K562 (cell line): ENCODE measurements around the gene HOXB5. TPM values are rescaled to one million over a fixed set of nuclear protein-coding genes. Genes with fewer than 3 reads are reported as not detected.

Source experiments
- AFF4 ChIP-seq: sonication (generic); formaldehyde crosslinking; IDR thresholded peaks from 2 replicates; pipeline ENCODE4 v1.8.0; 2023; ENCODE audit warnings: mild to moderate bottlenecking, missing genetic modification reagents
- BRD9 ChIP-seq: fragments of 450-650 bp; IDR thresholded peaks from 2 replicates; pipeline ENCODE4 v1.6.1; 2018; ENCODE audit warnings: low read depth; ENCODE audit not compliant: partially characterized antibody
- CCAR2 ChIP-seq: fragments of 200-400 bp; formaldehyde crosslinking; IDR thresholded peaks from 2 replicates; pipeline ENCODE4 v1.6.1; 2017; ENCODE audit warnings: mild to moderate bottlenecking, low read depth, low read length
- DMBX1 ChIP-seq: fragments of 250-450 bp; sonication (Bioruptor Pico); IDR thresholded peaks from 2 replicates; pipeline ENCODE4 v1.8.0; 2022; ENCODE audit warnings: inconsistent platforms, mild to moderate bottlenecking, moderate library complexity, borderline replicate concordance
- GABPB2 ChIP-seq: fragments of 250-450 bp; sonication (Bioruptor Pico); conservative IDR thresholded peaks from 2 replicates; pipeline ENCODE4 v1.5.1; 2021; ENCODE audit warnings: mild to moderate bottlenecking
- LCOR ChIP-seq: sonication (generic); formaldehyde crosslinking; IDR thresholded peaks from 2 replicates; pipeline ENCODE4 v1.8.0; 2022; ENCODE audit warnings: mild to moderate bottlenecking, missing genetic modification reagents
- NCOA4 ChIP-seq: fragments of 450-650 bp; IDR thresholded peaks from 2 replicates; pipeline ENCODE4 v1.6.1; 2018; ENCODE audit warnings: mild to moderate bottlenecking; ENCODE audit not compliant: partially characterized antibody
- NFE2 ChIP-seq: IDR thresholded peaks from 2 replicates; pipeline ENCODE4 v1.6.1; 2014; ENCODE audit warnings: antibody characterized with exemption, low read depth
- NR3C1 ChIP-seq: sonication (generic); formaldehyde crosslinking; IDR thresholded peaks from 2 replicates; pipeline ENCODE4 v1.8.1; 2022; ENCODE audit warnings: missing genetic modification reagents
- POLR2AphosphoS5 ChIP-seq: IDR thresholded peaks from 2 replicates; pipeline ENCODE4 v1.6.1; 2011; ENCODE audit warnings: mild to moderate bottlenecking, low read depth, low read length, moderate library complexity; ENCODE audit not compliant: control insufficient read depth, insufficient read depth
- SAP30 ChIP-seq: fragments of 200-600 bp; sonication (generic); IDR thresholded peaks from 2 replicates; pipeline ENCODE4 v1.6.1; 2012; ENCODE audit warnings: borderline replicate concordance, low read depth, mild to moderate bottlenecking, moderate library complexity, low read length, control low read depth, inconsistent platforms; ENCODE audit not compliant: insufficient read depth, poor library complexity, severe bottlenecking
- SETDB1 ChIP-seq: IDR thresholded peaks from one replicate; pipeline ENCODE4 v1.6.1; 2012; ENCODE audit warnings: low read length, control low read depth, inconsistent platforms
- SMAD1 ChIP-seq: fragments of 150-350 bp; IDR thresholded peaks from 2 replicates; pipeline ENCODE4 v1.6.1; 2014; ENCODE audit warnings: low read length, low read depth; ENCODE audit not compliant: partially characterized antibody
- SMAD3 ChIP-seq: fragments of 450-650 bp; formaldehyde crosslinking; conservative IDR thresholded peaks from 2 replicates; pipeline ENCODE4 v1.4.0; 2020; ENCODE audit warnings: mild to moderate bottlenecking
- TAF1 ChIP-seq: IDR thresholded peaks from 2 replicates; pipeline ENCODE4 v1.6.1; 2011; ENCODE audit warnings: mild to moderate bottlenecking, low read length, moderate library complexity; ENCODE audit not compliant: insufficient read depth, control insufficient read depth, severe bottlenecking; ENCODE audit errors: extremely low read depth
- TBP ChIP-seq: optimal IDR thresholded peaks from 2 replicates; pipeline ENCODE3; 2011; ENCODE audit warnings: low read depth, low read length, improper control_type of control experiment
- YBX1 ChIP-seq: fragments of 450-650 bp; IDR thresholded peaks from 2 replicates; pipeline ENCODE4 v1.7.1; 2016; ENCODE audit warnings: mild to moderate bottlenecking
- polyA plus RNA-seq, 8 experiments: library from polyadenylated mRNA; depleted of rRNA in 4 of 8; stranded (reverse) in 5 of 8; unstranded in 3 of 8; fragments of >200 nt; fragmentation: Nextera tagmentation in 2 of 8; fragmentation: Illumina TruSeq in 1 of 8; extraction: Ambion mirVana in 2 of 8; extraction: Trizol in 1 of 8; gene quantifications; 2 replicates each; pipeline versions ENCODE4 v1.2.1 to v1.2.3, GENCODE V29; 2011 to 2014; ENCODE audit warnings: inconsistent platforms in 1 of 8, missing spikeins in 1 of 8
- total RNA-seq, 7 experiments: library from RNA; depleted of rRNA in 6 of 7; stranded (reverse); fragments of >200 nt in 6 of 7; fragmentation: Illumina TruSeq in 2 of 7; extraction: Trizol in 2 of 7; gene quantifications; 2 replicates each; pipeline versions ENCODE4 v1.2.1 to v1.2.3, GENCODE V29; 2011 to 2021; ENCODE audit warnings: low replicate concordance in 1 of 7

Gene HOXB5
- total and polyA plus RNA-seq, 9 of the 15 experiments (the other 6 are each of a cell fraction or from before 2014, with no cell fraction given) = 0.24 to 2.7 (median 0.65) TPM

DNA sequence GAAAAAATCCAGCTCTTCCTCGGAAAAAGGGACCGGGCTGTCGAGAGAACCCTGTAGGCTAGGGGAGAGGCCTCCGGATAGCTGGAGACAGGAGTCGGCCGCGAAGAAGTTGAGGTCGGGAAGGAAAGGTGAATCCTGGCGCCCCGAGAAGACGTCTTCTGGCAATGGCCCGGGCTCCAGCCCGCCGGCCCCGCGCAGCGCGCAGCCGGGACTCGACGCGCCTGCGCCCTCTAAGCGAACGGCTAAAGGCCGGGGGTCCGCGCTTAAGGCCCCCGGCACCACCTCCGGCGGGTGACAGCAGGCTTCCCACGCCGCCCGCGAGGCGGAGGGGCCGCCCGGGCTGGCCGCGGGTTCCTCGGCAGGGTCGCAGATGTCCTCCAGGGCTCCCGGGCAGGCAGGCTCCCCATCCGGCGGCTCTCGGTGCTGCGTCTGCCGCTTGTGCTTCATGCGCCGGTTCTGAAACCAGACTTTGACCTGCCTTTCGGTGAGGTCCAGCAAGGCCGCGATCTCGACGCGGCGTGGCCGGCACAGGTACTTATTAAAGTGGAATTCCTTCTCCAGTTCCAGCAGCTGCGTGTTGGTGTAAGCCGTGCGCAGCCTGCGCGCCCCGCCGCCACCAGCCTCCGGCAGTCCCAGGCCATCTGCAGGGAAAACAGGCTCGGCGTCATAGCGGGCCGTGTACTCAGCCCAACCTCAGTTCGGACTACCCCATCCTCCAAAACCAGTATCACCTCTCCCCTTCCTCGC is 50.3 kb downstream of the HOXB5 start (continued):
- TF ChIP-seq NR3C1 (CRISPR knock-in tag) = 0 out of 2 replicates have a peak, but pooled peaks have one; percentile 15
- TF ChIP-seq SMAD1 = peak; percentile 16
- TF ChIP-seq NFE2 = no peak
- no peak for TF ChIP-seq YBX1
- TF ChIP-seq SAP30 = peak; percentile 77
- no peak for TF ChIP-seq SETDB1
- peak; percentile 60 for TF ChIP-seq TBP
- TF ChIP-seq AFF4 (CRISPR knock-in tag) = peak; percentile 58; the same call in 1 of the 2 replicates
- 0 out of 2 replicates have a peak, but pooled peaks have one; percentile 16 for TF ChIP-seq DMBX1 (CRISPR knock-in tag)
- TF ChIP-seq SMAD3 (CRISPR knock-in tag) = no peak
- TF ChIP-seq GABPB2 (CRISPR knock-in tag) = no peak
- no peak for TF ChIP-seq CCAR2
- TF ChIP-seq BRD9 = no peak
- peak; percentile 42; the same call in 1 of the 2 replicates for TF ChIP-seq POLR2AphosphoS5
- TF ChIP-seq TAF1 = peak; percentile 56
- no peak for TF ChIP-seq NCOA4
- TF ChIP-seq LCOR (CRISPR knock-in tag) = no peak
